ENCODE measurements around the gene KCNA3.

GRCh38 chr1:110634086-110634454 lies 40.7 kb downstream of the KCNA3 start:
- TF ChIP-seq EZH2 (IDR thresholded peaks at IDR 0.05) = no peak
- TF ChIP-seq POLR2AphosphoS5 (IDR thresholded peaks at IDR 0.05; ENCODE audit: borderline replicate concordance, low read depth, low read length) = no peak
- TF ChIP-seq FOXP2 (optimal IDR thresholded peaks at IDR 0.05; ENCODE audit: control extremely low read depth, extremely low read length, insufficient read depth) = no peak

Data from SK-N-MC (cell line).